ENCODE measurements around the gene DENND6A. TPM values are rescaled to one million over a fixed set of nuclear protein-coding genes. Genes with fewer than 3 reads are reported as not detected.

The DENND6A gene
- total RNA-seq, 1 donor from 2014 or later, result 35.4 TPM

DNA sequence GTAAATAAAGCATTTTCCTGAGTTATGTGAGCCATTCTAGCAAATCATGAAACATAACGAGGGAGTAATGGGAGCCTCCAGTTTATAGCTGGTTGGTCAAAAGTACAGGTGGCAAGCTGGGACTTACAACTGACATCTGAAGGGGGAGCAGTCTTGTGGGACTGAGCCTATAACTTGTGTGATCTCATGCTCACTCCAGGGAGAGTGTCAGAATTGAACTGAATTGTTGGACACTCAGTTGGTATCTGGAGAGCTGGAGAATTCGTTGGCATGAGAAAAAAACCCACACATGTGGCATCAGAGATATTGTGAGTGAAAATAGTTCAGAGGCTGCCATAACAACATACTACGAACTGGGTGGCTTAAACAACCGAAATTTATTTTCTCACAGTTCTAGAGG lies 22.8 kb upstream of the DENND6A start:
- TF ChIP-seq EZH2phosphoT487 (IDR thresholded peaks at IDR 0.05) (no peak), EZH2 (IDR thresholded peaks at IDR 0.05) (no peak)
- TF ChIP-seq, protein P1, sequence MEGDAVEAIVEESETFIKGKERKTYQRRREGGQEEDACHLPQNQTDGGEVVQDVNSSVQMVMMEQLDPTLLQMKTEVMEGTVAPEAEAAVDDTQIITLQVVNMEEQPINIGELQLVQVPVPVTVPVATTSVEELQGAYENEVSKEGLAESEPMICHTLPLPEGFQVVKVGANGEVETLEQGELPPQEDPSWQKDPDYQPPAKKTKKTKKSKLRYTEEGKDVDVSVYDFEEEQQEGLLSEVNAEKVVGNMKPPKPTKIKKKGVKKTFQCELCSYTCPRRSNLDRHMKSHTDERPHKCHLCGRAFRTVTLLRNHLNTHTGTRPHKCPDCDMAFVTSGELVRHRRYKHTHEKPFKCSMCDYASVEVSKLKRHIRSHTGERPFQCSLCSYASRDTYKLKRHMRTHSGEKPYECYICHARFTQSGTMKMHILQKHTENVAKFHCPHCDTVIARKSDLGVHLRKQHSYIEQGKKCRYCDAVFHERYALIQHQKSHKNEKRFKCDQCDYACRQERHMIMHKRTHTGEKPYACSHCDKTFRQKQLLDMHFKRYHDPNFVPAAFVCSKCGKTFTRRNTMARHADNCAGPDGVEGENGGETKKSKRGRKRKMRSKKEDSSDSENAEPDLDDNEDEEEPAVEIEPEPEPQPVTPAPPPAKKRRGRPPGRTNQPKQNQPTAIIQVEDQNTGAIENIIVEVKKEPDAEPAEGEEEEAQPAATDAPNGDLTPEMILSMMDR (IDR thresholded peaks at IDR 0.05), result no peak
- H3K27me3 ChIP-seq, result no peaks in the 10 kb centered on the region
- H3K27ac ChIP-seq, result no peak overlapping the region
- Mint-ChIP-seq H3K36me3 (no peaks in the 10 kb centered on the region), H3K4me3 (no peak overlapping the region), H3K27me3 (ENCODE audit: insufficient read depth, low read depth) (peaks cover 2% of the 10 kb centered on the region), H3K9me3 (no peaks in the 10 kb centered on the region), H3K4me1 (no peaks in the 10 kb centered on the region), H3K27ac (no peak overlapping the region)
- no peaks in the 10 kb centered on the region for H3K9me3 ChIP-seq (ENCODE audit: low read depth)
- H3K4me2 ChIP-seq, result no peak overlapping the region
- H3K79me2 ChIP-seq (ENCODE audit: low read depth), result no peaks in the 10 kb centered on the region
- no peaks in the 10 kb centered on the region for H4K20me1 ChIP-seq (ENCODE audit: low read depth)
- H3K4me3 ChIP-seq, result no peak overlapping the region
- no peak overlapping the region for H2AFZ ChIP-seq (replicated peaks)
- no peaks in the 10 kb centered on the region for H3K36me3 ChIP-seq
- H3K4me1 ChIP-seq, result no peaks in the 10 kb centered on the region
- H3K9ac ChIP-seq, result no peak overlapping the region
- DNase-seq (ENCODE audit: low spot score), result no peak
- H3F3A ChIP-seq (ENCODE audit: low read depth), result no peaks in the 10 kb centered on the region

DNA sequence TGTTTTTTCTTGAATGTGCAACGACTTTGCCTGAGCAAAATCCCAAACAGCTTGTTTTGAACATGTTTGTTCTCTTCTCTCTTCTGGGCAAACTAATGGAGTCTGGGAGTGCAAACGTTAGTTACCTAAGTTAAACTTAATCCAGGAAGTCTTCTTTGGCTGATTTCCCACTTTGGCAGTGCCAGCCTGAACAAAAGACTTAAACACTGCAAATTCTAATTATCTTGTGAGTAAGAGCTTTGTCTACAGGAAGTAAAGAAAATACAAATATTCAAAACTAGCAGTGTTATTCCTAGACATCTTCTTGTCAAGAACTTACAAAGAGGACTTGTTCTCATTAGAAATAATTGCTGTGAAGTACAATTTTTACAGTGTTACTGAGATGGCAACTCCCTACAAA lies 16.7 kb upstream of the DENND6A start:
- no peaks in the 10 kb centered on the region for H3K27me3 ChIP-seq
- no peaks in the 10 kb centered on the region for H3K4me1 ChIP-seq
- no peaks in the 10 kb centered on the region for H4K20me1 ChIP-seq (ENCODE audit: low read depth)
- Mint-ChIP-seq H3K4me3 (no peak overlapping the region), H3K36me3 (no peaks in the 10 kb centered on the region), H3K27me3 (ENCODE audit: insufficient read depth, low read depth) (peaks cover 2% of the 10 kb centered on the region), H3K27ac (no peak overlapping the region), H3K9me3 (no peaks in the 10 kb centered on the region), H3K4me1 (no peaks in the 10 kb centered on the region)
- H3K36me3 ChIP-seq, result no peaks in the 10 kb centered on the region
- H3K79me2 ChIP-seq (ENCODE audit: low read depth), result no peaks in the 10 kb centered on the region
- H3K4me3 ChIP-seq, result no peak overlapping the region
- H3K4me2 ChIP-seq, result no peak overlapping the region
- no peak for DNase-seq (ENCODE audit: low spot score)
- no peaks in the 10 kb centered on the region for H3F3A ChIP-seq (ENCODE audit: low read depth)
- no peaks in the 10 kb centered on the region for H3K9me3 ChIP-seq (ENCODE audit: low read depth)
- peak overlapping the region; percentile 50 for H2AFZ ChIP-seq (replicated peaks)
- H3K27ac ChIP-seq, result no peak overlapping the region
- no peak overlapping the region for H3K9ac ChIP-seq
- no peak for TF ChIP-seq EZH2phosphoT487 (IDR thresholded peaks at IDR 0.05)
- TF ChIP-seq, protein P1 (IDR thresholded peaks at IDR 0.05), result no peak

DNA sequence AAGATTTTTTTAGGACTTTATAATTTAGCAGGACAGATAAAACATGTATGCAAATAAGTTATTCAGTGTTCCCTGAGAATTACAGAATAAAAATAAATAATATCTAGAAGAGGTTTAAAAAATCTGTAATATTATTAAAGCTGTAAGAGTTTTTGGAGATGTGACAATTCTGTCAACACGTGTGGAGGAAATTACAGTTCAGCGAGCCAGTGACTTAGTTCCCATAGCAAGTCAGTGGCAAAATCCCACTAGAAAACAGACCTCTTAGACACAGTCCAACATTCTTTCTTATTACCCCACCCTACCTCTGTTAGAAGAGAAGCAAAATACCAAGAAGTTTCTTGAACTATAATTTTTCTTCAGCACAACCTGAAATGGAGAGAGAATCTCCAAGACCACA lies 16.2 kb upstream of the DENND6A start:
- Mint-ChIP-seq H3K36me3 (no peaks in the 10 kb centered on the region), H3K4me1 (no peaks in the 10 kb centered on the region), H3K27ac (no peak overlapping the region), H3K4me3 (no peak overlapping the region), H3K9me3 (no peaks in the 10 kb centered on the region), H3K27me3 (ENCODE audit: insufficient read depth, low read depth) (peaks cover 2% of the 10 kb centered on the region)
- no peak overlapping the region for H3K27ac ChIP-seq
- no peak for DNase-seq (ENCODE audit: low spot score)
- no peak overlapping the region for H3K4me3 ChIP-seq
- H3K4me1 ChIP-seq, result no peaks in the 10 kb centered on the region
- no peaks in the 10 kb centered on the region for H3F3A ChIP-seq (ENCODE audit: low read depth)
- H4K20me1 ChIP-seq (ENCODE audit: low read depth), result no peaks in the 10 kb centered on the region
- H2AFZ ChIP-seq (replicated peaks), result peak overlapping the region; percentile 50
- no peaks in the 10 kb centered on the region for H3K9me3 ChIP-seq (ENCODE audit: low read depth)
- TF ChIP-seq EZH2phosphoT487 (IDR thresholded peaks at IDR 0.05) (no peak), EZH2 (IDR thresholded peaks at IDR 0.05) (no peak)
- TF ChIP-seq, protein P1 (IDR thresholded peaks at IDR 0.05), result no peak
- H3K4me2 ChIP-seq, result no peak overlapping the region
- H3K27me3 ChIP-seq, result no peaks in the 10 kb centered on the region
- no peaks in the 10 kb centered on the region for H3K36me3 ChIP-seq
- no peak overlapping the region for H3K9ac ChIP-seq
- H3K79me2 ChIP-seq (ENCODE audit: low read depth), result no peaks in the 10 kb centered on the region

Data from neural progenitor cell (in vitro differentiated cells).